ENCODE measurements around the gene PCDHA8.
"Not testable (repeated sequence)": the region's sequence is repeated elsewhere in the genome, so short reads cannot be mapped to it uniquely, and the experiment has no call there.

PCDHA8 gene

GRCh38 chr5:140835622-140836510 lies 5.1 kb upstream of the PCDHA8 start:
- Histone ChIP-seq H3K9ac (ENCODE audit: insufficient read length, low read depth) (no peak overlapping the region), H3K4me1 (ENCODE audit: insufficient read depth, insufficient read length) (no peaks in the 10 kb centered on the region), H3K4me3 (ENCODE audit: insufficient read length, low read depth) (no peak overlapping the region)

GRCh38 chr5:140842798-140843733 lies 2.1 kb downstream of the PCDHA8 start:
- H3K9me3 ChIP-seq (ENCODE audit: insufficient read depth, low read length), result no peaks in the 10 kb centered on the region
- TF ChIP-seq ZNF274 (IDR thresholded peaks at IDR 0.05; ENCODE audit: low read depth, low read length) (no peak), YY1 (IDR thresholded peaks at IDR 0.05; ENCODE audit: insufficient read depth, insufficient read length) (no peak), SUZ12 (IDR thresholded peaks at IDR 0.05; ENCODE audit: extremely low read depth, insufficient read depth, insufficient read length) (no peak)
- no peak overlapping the region for H3K4me3 ChIP-seq (ENCODE audit: insufficient read length, low read depth)
- no peaks in the 10 kb centered on the region for H3K27me3 ChIP-seq (ENCODE audit: insufficient read depth, insufficient read length)
- no peak for DNase-seq (ENCODE audit: low read depth, low spot score)
- no peaks in the 10 kb centered on the region for H3K4me1 ChIP-seq (ENCODE audit: insufficient read depth, insufficient read length)
- no peaks in the 10 kb centered on the region for H3K36me3 ChIP-seq (ENCODE audit: insufficient read depth, insufficient read length, low read length)
- H3K9ac ChIP-seq (ENCODE audit: insufficient read length, low read depth), result no peak overlapping the region

More at GRCh38 chr5:140835622-140836510, 5.1 kb upstream of the PCDHA8 start:
- Histone ChIP-seq H3K27me3 (ENCODE audit: insufficient read depth, insufficient read length) (no peaks in the 10 kb centered on the region), H3K36me3 (ENCODE audit: insufficient read depth, insufficient read length, low read length) (no peaks in the 10 kb centered on the region), H3K9me3 (ENCODE audit: insufficient read depth, low read length) (peaks cover 3% of the 10 kb centered on the region; the same call in 1 of the 2 replicates)
- no peak for DNase-seq (ENCODE audit: low read depth, low spot score)
- TF ChIP-seq SUZ12 (IDR thresholded peaks at IDR 0.05; ENCODE audit: extremely low read depth, insufficient read depth, insufficient read length) (no peak), YY1 (IDR thresholded peaks at IDR 0.05; ENCODE audit: insufficient read depth, insufficient read length) (no peak), ZNF274 (IDR thresholded peaks at IDR 0.05; ENCODE audit: low read depth, low read length) (no peak)

GRCh38 chr5:140848139-140849102 lies 7.4 kb downstream of the PCDHA8 start, which contains the start of gene PCDHA9:
TSS of gene PCDHA9 (plus strand) at chr5:140848382. CDS start at chr5:140848496, 114 bp downstream.
- not testable (repeated sequence) for DNase-seq (ENCODE audit: low read depth, low spot score); H3K9me3 ChIP-seq (ENCODE audit: insufficient read depth, low read length); H3K27me3 ChIP-seq (ENCODE audit: insufficient read depth, insufficient read length); H3K4me3 ChIP-seq (ENCODE audit: insufficient read length, low read depth); H3K4me1 ChIP-seq (ENCODE audit: insufficient read depth, insufficient read length); H3K9ac ChIP-seq (ENCODE audit: insufficient read length, low read depth); H3K36me3 ChIP-seq (ENCODE audit: insufficient read depth, insufficient read length, low read length)

GRCh38 chr5:140849831-140850634 lies 9.0 kb downstream of the PCDHA8 start:
- H3K9me3 ChIP-seq (ENCODE audit: insufficient read depth, low read length); H3K36me3 ChIP-seq (ENCODE audit: insufficient read depth, insufficient read length, low read length); H3K27me3 ChIP-seq (ENCODE audit: insufficient read depth, insufficient read length); H3K9ac ChIP-seq (ENCODE audit: insufficient read length, low read depth); H3K4me1 ChIP-seq (ENCODE audit: insufficient read depth, insufficient read length); H3K4me3 ChIP-seq (ENCODE audit: insufficient read length, low read depth); DNase-seq (ENCODE audit: low read depth, low spot score): not testable (repeated sequence)

GRCh38 chr5:140855772-140856674 lies 15.0 kb downstream of the PCDHA8 start, which contains the start of gene PCDHA10:
TSS of gene PCDHA10 (plus strand) at chr5:140855897. CDS start at chr5:140856049, 152 bp downstream.
- no peaks in the 10 kb centered on the region for H3K4me1 ChIP-seq (ENCODE audit: insufficient read depth, insufficient read length)
- no peaks in the 10 kb centered on the region for H3K27me3 ChIP-seq (ENCODE audit: insufficient read depth, insufficient read length)
- H3K9ac ChIP-seq (ENCODE audit: insufficient read length, low read depth), result no peak within 1 kb of the TSS
- TF ChIP-seq ZNF274 (IDR thresholded peaks at IDR 0.05; ENCODE audit: low read depth, low read length) (no peak), SUZ12 (IDR thresholded peaks at IDR 0.05; ENCODE audit: extremely low read depth, insufficient read depth, insufficient read length) (no peak), YY1 (IDR thresholded peaks at IDR 0.05; ENCODE audit: insufficient read depth, insufficient read length) (no peak)
- no peak within 1 kb of the TSS for H3K4me3 ChIP-seq (ENCODE audit: insufficient read length, low read depth)
- DNase-seq (ENCODE audit: low read depth, low spot score), result no peak
- no peaks in the 10 kb centered on the region for H3K36me3 ChIP-seq (ENCODE audit: insufficient read depth, insufficient read length, low read length)
- no peaks in the 10 kb centered on the region for H3K9me3 ChIP-seq (ENCODE audit: insufficient read depth, low read length)

All from NT2/D1 (cell line).